GM19240 (cell line): ENCODE results near the gene PPP1R7.
"Not testable (repeated sequence)": the region's sequence is repeated elsewhere in the genome, so short reads cannot be mapped to it uniquely, and the experiment has no call there.

ENCODE experiments used
- DNase-seq: peaks from one replicate; pipeline ENCODE4 v3.0.0; 2011; ENCODE audit warnings: low spot score; ENCODE audit not compliant: insufficient read length

PPP1R7 gene, protein sequence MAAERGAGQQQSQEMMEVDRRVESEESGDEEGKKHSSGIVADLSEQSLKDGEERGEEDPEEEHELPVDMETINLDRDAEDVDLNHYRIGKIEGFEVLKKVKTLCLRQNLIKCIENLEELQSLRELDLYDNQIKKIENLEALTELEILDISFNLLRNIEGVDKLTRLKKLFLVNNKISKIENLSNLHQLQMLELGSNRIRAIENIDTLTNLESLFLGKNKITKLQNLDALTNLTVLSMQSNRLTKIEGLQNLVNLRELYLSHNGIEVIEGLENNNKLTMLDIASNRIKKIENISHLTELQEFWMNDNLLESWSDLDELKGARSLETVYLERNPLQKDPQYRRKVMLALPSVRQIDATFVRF

DNA sequence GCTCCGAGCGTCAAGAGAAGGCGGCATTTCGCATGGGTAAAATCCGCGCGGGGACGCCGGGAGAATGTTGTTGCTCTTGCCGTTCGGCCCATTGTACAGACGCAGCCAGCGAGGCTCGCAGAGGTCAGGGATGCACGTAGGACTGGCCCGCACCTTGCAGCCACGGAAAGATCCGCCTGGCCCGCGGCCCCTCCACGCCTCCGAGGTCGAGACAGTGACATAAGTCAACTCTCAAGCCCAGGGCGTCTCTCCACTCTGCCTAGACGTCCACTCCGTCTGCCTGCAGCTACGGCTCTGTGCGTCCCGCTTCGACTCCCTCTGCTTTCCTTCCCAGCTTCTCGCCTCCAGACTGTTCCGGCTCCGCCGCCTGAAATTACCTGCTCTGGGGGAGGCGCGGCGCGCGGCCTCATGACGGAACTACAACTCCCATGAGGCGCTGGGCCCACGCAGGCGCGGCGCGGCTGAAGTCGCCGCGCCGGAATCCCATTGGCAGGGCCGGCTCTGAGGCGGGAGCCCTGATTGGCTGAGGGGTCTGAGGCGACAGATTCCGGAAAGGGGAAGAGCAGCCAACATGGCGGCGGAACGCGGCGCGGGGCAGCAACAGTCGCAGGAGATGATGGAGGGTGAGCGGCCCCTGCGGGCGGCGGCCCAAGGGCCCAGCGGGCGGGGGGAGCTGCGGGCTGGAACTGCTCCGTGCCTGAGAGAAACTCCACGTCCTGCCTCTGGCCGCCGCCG, at the start of gene PPP1R7:
TSS of gene PPP1R7 (plus strand) at position 543 of the 735 bp plus-strand sequence. CDS start at position 572, 29 bp downstream.
- peak; percentile 97 for DNase-seq

DNA sequence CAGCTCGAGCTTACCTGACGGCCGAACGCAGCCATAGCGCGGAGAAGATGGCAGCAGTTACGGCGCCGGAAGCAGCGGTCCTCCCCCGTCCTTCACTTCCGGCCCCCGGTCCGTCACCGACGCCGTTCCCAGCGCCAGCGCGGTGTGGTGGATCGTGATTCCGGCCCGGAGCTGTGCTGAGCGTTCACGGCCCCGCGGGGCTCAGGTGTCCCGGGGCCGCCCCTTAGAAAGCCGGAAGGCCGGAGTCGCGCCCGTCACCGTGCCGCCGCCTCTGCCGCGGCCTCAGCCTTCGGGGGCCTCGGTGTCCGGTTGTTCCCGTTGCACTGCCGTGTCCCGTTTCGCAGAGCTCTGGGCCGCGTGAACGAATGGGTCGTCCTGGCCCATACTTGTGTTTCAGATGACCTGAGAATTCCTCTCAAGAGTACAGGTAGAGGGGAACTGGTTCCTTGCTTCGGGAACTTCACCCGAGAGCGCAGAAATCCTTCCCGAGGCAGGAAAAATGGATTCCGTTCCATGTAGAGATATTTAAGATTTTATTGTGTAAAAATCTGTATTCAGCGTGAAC, 47.9 kb upstream of the PPP1R7 start, which contains the start of gene MTERF4:
TSS of gene MTERF4 (minus strand) at position 49 of the 565 bp plus-strand sequence. CDS start at position 35, 14 bp downstream.
- DNase-seq, result peak; percentile 74

DNA sequence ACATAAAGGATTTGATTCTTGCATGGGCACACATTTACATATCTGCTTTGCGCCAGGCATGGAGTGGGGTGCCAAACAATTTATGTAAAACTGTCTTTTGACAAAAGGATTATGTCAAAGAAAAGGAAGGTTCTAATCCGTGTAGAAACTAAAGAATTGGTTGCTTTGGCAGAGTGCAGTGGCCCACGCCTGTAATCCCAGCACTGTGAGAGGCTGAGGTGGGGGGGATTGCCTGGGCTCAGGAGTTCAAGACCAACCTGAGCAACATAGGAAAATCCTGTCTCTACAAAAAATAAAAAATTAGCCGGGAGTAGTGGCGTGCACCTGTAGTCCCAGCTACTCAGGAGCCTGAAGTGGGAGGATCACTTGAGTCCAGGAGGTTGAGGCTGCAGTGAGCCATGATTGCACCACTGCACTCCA, 47.1 kb upstream of the PPP1R7 start:
- DNase-seq, result no peak

DNA sequence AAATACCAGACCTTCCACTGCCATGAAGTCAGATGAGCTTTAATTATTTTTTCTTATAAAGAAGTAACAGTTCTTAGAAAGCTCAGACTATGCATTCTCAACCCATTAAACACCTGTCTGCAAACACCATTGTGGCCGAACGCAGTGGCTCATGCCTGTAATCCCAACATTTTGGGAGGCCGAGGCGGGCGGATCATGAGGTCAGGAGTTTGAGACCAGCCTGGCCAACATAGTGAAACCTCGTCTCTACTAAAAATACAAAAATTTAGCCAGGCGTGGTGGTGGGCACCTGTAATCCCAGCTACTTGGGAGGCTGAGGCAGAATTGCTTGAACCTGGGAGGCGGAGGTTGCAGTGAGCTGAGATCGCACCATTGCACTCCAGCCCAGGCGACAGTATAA, 45.7 kb upstream of the PPP1R7 start:
- not testable (repeated sequence) for DNase-seq

DNA sequence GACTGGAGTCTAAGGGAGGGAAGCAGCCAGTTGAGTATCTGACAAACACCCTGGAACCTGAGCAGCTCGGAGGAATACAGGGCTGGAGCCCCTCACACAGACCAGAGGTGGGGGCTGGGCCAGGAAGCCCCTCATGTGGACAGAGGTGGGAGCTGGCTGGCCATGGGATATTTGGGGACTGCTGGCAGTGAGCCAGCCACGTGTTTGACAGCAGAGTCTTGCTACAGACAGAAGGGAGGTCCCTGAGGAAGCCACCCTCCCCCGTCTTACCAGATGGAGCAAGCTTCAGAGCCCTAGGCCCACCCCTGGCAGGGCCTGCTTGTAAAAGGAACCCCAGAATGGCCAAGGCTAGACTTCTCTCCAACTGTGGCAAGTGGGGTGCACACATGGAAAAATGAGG, 44.6 kb upstream of the PPP1R7 start:
- DNase-seq, result no peak

DNA sequence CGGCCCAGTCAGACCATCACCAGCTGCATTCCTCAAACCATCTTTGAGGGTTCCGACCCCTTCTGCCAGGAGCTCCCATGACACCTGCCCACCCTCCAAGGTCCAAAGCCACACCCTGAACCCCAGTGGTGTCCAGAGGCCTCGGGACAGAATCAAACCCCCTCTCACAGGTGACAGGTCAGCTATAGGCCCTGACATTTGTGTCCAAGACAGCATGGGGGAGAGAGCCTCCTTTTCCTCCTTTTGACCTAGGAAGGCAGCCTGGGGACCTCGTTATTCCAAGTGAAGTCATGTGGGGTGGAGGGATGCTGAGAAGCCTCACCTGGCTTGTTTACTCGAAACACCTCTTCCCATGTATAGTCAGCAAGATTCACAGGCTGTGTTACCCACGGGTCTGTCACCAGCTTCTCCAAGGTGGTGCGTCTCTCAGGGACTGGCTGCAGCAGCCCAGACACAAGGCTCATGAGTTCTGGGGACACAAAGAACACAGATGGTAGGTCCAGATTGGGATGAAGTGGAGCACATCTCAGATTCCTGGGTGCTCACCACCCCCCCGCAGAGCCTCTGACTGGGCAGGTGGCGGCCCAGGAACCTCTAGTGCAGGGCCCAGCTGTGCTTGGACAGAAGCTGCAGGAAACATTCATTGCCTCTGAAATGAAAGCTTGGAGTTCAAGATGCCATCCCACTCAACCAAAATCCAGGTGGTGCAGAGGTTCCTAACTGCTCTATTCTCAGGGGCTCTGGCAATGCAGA, 43.1 kb upstream of the PPP1R7 start:
- no peak for DNase-seq

DNA sequence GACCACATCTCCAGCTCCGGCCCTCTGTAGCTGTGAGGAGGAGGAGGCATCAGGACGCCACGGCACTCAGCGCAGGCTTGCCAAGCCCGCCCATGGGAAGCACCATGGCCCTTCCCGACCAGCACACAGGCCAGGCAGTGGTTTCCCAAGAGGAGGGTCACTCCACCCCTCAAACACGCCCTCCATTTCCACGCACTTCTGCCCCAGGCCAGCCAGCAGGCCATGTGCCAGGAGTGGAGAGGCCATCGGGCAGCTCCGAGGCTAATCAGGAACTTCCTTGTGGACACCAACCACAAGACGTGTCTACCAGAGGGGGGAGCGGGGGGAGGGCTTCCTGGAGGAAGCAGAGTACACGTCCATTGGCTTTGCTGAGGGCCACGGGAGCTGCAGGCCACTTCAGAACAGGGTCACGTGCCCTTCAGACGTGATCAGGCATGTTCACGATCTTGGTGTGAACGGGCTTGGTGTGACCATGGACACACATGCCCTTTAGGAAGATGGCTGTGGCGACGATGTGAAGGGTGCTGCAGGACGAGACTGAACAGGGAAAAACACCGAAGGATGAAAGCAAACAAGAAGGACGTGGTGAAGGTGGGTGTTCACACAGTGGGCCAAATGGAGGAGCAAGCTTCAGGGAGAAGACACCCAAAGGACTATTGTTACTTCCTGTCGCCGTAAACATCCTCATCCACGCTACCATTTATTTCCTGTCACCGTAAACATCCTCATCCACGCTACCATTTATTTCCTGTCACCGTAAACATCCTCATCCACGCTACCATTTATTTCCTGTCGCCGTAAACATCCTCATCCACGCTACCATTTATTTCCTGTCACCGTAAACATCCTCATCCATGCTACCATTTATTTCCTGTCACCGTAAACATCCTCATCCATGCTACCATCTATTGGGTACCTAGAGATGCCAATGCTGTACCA, 41.7 kb upstream of the PPP1R7 start:
- no peak for DNase-seq

DNA sequence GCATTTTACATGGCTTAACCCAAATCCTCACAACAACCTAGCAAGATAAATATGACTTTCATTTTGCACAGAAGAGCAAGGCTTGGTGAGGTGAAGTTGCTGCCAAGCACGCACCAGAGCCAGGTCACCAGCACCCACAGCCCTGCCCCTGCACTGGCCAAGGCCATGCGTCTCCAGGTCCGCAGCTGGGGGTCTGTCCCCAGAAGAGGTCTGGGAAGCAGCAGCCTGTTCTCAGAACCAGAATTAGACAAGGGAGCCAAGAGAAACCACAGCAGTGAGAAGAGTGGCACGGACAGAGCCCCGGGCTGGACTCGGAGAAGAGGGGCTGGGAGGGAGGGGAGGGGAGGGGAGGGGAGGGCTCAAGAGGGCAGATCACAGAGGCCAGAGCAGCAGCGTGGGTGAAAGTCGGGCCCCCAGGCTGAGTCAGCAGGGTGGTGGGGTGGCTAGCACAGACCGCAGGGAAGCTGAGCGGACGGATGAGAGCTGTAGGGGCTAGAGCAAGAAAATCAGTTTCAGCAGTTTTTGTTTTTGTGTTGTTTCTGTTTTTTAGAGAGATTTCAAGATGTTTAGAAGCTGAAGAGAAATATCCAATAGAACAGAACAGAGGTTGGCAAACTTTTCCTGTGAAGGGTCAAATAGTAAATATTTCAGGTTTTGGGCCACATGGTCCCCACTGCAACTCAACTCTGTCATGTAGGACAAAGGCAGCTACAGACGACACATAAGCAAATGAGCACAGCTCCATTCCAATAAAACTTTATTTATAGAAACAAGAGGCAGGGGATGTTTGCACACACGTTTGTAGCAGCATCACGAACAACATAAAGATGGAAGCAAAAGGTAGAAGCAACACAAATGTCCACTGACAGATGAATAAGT, 40.8 kb upstream of the PPP1R7 start:
- DNase-seq, result no peak

DNA sequence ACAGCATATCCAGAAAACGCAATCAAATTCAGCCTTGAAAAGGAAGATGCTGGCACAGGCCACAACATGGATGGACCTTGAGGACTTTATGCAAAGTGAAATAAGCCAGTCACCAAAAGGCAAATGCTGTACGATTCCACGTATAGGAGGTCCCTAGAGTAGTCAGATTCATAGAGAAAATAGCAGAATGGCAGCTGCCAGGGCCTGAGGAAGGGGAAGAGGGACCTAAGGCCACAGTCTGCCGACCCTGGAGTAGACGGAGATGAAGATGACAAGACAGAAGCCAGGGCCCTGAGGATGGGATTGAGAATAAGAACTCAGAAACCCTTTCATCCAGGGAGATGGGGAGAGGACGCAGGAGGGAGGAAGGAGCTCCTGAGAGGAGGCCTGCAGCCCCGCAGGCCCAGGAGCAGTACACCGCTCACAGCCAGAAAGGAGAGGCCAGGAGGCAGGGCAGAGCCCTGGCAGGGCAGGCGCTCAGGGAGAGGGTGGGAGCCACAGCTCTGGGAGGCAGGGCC, 40.1 kb upstream of the PPP1R7 start:
- no peak for DNase-seq

DNA sequence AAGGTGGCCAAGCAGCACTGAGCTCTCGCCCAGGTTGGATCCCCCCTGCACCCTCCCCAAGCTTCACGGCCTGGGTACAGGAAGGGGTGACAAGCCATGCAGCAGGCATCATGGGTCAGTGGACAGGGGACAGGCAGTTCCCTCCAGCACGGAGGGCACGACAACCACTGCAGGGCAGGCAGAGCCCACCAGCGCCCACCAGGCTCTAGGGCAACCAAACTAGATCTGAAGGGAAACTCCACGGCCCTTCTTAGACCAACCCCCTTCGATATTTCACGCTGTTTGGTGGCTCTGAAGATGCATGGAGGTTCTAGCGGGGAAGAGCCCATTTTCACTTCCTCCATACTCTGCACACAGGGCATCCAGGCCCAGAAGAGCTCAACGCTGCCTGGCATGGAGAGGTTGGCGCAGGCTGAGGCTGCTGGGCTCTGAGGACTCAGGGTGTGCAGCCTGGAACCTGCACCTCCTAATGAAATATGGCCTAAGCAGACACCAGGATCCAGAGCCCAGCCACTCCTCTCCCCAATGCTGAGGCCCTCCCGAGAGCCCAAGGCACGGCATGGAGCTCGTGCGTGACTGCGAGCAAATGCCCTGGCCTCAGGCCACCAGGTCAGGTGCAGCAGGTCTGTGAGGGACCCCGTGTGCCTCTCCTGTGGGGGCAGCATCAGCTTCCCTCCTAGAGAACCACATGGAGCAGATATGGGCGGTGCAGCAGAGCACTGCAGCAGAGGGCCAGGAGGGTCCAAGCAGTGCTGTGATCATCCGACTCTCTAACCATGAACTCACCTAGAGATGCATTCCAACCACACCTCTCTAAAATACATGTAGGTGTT, 39.4 kb upstream of the PPP1R7 start:
- peak; percentile 38 for DNase-seq

DNA sequence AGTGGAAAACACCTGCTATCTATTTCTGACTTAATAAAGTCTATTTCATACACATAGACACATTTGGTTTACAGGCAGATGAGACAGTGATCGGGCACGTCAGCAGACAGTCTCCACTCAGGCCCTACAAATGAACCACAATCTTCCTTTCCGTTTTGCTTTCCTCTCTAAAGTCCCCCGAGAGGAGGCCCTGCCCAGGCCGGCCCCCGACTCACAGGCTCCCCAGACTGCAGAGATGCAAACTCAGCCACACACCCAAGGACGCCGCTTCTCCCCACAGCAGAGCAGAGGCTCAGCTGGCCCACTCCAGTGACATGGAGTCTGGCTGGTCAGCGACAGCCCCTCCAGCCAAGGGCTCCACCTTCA, 38.8 kb upstream of the PPP1R7 start:
- DNase-seq, result peak; percentile 34

DNA sequence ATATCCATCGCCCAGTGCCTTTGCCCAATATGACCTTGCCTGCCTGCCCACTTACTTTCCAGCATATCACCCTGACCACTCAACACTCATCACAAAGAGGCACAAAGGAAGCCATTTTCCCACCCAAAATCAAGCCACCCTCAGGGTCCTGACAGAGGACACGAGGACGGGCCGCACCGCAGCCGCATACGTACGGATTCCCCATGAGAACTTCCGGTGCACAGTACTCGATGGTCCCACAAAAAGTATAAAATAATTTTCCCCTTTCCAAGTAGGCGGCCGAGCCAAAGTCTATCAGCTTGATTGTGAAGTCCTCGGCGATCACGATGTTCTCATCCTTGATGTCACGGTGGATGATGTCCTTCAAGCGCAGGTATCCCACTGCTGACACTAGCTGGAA, 38.2 kb upstream of the PPP1R7 start:
- no peak for DNase-seq

DNA sequence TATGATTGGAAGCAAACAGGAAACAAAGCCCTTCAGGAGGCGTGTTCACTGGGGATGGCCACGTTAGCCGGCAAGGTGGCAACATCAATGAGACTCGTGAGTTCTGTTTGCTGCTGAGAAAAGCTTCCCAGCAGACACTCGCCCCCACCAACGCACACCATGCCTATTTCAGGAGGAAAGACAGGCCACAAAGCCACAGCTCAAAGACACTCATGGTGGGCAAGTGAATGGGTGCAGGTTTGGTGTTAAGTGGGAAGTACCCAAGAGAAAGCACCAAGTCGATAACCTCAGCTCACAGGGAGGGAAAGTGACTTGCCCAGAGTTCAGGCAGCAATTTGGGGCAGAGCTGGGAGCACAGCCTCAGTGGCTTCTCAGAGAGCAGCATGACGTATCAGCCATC, 37.7 kb upstream of the PPP1R7 start:
- DNase-seq, result peak; percentile 28

DNA sequence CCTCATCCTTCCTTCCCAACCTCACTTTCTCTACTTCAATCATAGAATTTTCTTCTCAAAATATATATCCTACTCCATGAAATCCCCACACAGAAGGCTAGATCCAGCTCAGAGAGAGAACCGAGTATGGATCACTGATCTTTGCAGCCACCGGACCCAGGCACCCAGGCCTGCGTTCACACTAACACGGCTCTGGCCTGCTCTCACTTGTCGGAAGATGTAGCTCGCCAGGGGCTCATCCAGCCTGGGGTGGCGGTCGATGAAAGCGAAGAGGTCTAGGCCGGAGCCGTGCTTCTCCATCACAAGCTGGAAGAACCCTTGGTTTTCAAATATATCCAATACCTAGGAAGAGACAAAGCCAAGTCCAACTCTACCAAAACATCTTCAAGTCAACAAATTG, 35.4 kb upstream of the PPP1R7 start:
- no peak for DNase-seq

DNA sequence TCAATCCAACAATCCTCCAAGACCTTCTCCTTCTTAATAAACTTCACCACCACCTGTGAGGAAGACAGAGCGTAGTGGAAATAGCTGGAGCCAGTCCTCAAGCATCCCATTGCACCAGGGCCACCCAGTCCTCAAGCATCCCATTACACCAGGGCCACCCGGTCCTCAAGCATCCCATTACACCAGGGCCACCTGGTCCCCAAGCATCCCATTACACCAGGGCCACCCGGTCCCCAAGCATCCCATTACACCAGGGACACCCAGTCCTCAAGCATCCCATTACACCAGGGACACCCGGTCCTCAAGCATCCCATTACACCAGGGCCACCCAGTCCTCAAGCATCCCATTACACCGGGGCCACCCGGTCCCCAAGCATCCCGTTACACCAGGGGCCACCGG, 34.9 kb upstream of the PPP1R7 start:
- no peak for DNase-seq

DNA sequence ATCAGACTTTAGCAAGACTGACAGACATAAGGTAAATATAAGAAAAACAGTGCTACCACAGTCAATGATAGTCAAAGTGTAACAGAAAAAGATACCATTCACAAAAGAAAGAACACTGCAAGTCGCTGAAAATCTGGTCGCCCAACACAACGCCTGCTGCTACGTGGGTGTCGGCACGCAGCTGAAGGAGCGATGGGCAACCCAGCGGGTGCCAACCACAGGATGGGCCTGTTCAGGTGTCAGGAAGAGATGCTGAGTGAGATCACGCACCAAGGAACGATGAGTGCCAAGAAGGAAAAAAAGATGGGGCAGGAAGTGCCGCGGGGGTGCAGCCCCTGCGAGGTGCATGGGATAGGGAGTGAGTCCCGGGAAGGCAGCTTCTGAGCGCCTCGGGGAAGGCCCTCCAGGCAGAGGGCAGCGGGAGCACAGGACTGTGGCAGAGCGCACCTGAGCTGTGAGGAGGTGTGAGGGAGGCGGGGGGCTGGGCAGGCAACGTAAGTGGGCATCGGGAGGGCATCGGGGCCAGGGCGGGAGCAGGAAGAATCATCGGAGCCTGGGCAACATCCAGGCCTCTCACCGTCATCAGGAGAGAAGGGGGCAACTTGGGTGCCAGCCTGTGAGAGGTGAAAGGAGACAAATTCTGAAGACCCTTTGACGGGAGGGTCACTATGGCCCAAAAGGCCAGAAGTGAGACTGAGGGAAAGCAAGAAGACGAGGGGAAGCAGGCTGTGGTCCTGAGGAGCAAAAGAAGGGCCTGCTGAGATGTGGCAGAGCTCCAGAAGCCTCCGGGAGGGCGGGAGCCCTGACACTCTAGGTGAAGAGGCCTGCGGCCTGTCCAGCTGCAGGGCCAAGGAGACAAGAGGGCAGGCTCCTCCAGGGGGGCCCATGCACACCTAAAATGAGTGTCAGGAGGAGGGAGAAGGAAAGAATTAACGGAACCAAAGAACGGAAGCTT, 33.4 kb upstream of the PPP1R7 start:
- DNase-seq, result no peak
